GM19023 (cell line): ENCODE results near the gene SGO1.

Source experiments
- ATAC-seq: cut with Tn5 transposase; IDR thresholded peaks from one replicate; pipeline ENCODE4 v1.9.1; 2021; ENCODE audit warnings: mild to moderate bottlenecking, moderate library complexity; ENCODE audit not compliant: unreplicated experiment

SGO1 gene

DNA sequence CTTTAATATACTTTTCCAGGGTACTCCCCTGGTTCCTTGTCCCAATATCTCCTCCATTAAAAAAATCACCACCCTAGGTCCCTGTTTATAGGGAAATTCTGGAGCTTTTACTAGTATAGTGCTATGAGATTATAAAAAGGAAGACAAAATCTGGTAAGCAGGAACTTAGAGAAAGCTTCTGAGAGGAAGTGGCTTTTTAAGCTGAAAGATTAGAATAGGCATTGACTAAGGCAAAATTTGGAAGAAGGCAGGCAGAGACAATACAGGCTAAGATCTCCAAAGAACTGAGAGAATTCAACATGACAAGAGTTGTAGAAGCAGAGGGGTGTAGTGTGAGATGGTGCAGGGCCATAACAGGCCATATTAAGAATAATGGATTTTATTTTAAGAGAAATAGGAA, 25.8 kb downstream of the SGO1 start:
- no peak for ATAC-seq

DNA sequence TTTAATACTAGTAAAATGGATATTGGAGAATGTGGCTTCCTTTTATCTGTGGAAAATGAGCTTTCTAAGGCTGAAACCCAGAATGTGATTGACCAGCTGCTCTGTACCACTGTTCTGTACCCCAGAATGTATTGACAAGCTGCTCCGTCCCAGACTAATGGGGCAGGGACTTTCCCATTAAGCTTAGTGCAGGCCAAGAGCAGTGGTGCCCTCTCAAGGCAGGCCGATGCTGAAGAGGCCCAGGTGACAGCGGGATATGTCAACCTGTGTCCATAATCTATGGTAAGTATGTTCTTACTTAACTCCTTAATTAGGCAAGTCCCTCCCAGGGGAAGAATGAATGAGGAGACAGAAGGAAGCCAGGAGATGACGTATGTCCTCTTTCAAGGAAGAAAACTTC, 31.1 kb downstream of the SGO1 start:
- ATAC-seq = no peak

DNA sequence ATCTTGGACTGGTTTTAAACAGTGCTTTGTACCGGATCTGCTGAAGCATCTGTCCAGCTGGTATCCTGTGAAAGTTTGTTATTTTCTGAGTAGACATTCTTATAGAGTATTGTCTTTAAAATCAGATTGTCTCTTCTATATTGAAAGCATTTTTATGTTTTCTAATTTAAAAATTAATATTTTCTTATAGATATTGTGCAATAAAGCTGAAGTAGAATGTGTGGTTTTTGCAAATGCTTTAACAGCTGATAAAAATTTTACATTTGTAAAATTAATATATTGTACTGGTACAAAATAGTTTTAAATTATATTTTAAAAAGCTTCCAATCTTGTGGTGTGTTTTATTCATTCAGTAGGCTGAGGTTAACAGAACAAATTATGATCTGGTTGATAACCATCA, 31.9 kb downstream of the SGO1 start:
- ATAC-seq = no peak

DNA sequence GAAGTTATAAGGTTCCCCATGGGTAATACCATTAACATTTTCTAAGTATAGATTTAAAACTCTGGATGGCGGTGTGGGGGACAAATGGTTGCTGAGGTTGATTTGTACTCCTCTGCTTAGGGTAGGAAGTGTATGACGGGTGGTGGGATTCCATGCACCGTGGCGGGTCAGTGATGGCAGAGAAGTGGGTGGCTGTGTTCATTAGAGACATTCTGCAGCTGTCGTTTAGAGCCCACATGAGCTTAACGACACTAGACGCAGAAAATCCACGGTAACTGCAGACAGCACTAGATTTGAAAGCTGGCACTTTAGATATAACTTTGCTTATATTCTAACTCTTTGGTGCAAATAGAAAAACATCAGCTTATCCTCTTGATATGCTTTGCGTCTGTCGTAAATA, 37.5 kb downstream of the SGO1 start:
- no peak for ATAC-seq

DNA sequence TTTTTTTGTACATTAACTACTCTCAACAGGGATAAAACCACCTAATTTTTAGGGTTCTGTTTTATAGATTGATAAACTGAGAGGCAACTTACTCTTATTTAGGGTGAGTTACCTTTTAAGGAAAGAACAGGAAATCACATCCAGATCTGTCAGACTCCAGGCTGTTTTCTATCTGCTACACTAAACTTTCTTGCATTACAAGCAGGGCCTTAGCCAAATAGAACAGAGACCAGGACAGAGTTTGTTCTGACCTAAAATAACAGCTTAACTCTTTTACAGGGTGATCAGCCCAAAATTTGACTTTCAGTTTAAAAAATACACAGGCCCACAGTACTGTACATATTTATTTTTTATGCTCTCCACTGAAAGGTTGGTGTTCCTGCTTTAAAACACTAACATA, 38.6 kb downstream of the SGO1 start:
- no peak for ATAC-seq

DNA sequence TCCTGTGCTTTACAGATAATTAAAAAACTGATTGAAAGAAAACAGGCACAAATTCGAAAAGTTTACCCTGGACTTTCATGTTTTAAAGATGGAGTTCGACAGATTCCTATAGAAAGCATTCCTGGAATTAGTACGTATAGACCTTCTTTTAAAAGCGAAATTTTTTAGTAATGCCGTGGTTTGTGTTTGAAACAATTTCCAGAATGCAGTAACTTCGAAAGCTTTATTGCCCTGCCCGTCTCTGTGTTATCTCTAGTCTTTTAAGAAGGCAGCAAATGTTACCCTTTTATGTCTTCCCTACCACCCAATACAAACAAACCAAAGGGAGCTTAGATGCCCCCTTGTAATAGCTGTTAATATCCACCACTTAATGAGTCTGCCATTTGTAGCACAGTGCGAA, 39.7 kb downstream of the SGO1 start:
- ATAC-seq = no peak

DNA sequence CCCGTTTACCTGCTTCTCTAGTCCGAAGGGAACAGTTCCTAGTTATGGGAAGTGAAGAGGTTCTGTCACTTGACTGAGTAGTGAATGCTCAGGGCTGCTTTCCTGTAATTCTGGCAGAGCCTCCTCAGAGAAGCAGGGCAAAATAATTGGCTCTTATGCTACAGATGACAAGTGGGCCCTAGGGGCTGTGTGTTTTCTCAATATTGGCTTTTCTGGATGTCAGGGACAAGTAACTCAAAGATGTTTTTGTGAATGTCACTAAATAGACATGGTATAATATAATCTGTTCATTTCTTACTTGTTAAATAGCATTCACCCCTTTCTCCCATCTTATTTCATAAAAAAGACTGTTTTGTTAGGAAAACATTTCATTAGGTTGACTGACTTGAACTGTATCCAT, 40.1 kb downstream of the SGO1 start:
- ATAC-seq = no peak

DNA sequence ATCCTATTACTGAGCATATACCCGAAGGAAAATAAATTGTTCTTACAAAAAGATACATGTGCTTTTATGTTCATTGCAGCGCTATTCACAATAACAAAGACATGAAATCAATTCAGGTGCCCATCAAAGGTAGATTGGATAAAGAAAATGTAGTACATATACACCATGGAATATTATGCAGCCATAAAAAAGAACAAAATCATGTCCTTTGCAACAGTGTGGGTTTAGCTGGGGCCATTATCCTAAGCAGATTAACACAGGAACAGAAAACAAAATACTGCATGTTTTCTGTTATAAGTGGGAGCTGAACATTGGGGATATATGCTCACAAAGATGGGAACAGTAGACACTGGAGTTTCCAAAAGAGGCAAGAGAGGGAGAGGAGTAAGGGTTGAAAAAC, 42.5 kb downstream of the SGO1 start:
- no peak for ATAC-seq

DNA sequence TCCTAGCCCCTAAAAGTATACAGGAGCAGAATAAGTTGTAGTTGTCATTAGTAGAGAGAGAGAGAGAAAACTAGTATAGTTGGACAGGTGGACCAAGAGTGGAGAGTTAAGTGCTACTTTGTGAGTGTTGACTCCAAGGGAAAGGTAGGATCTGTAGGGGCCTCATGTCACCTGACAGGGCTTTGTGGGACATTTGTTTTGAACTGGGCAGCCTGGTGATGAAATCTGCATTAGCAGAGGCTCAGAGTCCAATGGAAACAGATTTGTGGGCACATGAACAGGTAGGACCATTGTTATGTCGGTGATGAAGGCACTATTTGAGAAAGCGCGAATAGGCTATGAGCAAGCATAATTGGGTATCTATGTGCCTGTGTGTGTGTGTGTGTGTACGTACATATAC, 43.5 kb downstream of the SGO1 start:
- ATAC-seq = no peak

DNA sequence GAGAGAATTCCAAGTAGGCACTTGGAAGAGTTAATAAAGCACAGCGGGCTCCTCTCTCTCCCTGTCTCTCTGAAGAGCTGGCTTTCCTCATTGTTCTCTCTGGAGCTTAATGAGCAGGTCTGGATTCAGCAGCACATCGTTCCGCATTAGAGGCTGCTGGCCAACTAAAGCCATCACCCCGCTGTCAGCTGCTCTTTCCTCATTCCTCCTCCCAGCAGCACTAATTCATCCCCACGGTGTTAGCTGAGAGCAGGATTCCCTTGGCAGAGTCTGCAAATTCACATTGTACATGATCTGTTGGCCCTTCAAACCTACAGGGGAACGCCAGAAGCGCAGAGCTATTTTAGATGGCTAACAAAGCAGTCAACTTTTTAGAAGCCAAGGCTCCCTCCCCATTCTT, 44.2 kb downstream of the SGO1 start:
- ATAC-seq = no peak

DNA sequence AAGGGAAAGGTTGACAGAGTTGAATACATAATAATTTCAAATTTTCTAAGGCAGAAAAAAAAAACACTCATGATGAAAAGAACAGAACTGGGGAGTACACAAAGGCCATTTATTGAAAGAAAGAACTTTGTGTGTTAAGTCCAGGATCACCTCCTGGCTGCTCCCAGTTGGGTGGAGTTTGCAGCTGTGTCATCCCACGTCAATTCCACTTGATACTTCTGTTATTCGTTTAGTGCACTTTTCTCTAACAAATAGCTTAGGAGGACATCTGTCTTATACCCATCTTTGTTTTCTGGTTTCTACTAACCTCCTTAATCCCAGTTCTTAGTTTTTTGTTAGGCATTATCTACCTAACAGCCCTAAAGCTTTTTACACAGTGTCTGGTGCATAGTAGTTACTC, 44.7 kb downstream of the SGO1 start:
- no peak for ATAC-seq

DNA sequence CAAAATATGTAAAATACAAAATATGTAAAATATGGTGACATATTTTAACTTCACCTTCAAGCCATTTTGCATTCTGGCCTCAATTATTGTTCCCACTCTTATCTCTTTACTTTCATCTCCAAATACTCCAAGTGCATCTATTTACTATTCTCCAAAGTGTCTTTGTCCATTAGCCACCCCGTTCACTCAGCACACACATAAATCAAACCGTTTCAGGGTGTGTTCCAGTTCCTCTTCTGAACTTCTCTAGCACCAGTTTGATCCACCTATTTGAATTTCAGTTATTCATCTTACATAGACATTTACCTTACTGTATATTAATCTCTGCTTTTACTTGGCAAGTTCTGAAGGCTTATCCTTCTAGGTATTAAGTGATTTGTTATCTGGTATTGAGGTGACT, 45.1 kb downstream of the SGO1 start:
- ATAC-seq = no peak

DNA sequence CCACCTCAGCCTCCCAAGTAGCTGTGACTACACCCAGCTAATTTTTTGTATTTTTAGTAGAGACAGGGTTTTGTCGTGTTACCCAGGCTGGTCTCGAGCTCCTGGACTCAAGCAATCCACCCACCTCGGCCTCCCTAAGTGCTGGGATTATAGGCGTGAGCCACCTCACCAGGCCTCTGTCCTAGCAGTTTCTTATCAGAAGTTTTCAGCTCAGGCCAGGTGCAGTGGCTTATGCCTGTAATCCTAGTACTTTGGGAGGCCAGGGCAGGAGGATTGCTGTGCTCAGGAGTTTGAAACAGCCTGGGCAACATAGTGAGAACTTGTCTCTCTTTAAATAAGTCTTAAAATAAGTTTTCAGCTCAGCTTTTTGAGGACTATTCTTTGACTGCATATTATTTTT, 48.4 kb downstream of the SGO1 start:
- no peak for ATAC-seq

DNA sequence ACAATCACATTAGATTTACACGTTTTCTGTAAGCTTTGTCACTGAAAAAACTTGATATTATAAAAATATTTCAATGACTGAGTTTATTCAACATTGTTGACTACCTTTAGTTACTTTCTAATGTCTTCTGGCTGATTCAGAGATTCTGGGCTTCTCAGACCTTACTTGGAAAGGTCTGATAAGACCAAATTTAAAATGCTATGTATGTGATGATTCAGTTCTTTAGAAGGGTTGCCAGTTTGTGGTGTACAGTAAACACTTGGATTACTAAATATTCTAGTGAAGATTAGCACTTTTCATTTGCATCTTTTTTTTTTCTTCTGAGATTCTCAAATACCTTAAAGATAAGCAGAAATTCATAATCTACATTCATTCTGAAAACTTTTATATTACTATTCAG, 49.8 kb downstream of the SGO1 start:
- ATAC-seq = no peak

DNA sequence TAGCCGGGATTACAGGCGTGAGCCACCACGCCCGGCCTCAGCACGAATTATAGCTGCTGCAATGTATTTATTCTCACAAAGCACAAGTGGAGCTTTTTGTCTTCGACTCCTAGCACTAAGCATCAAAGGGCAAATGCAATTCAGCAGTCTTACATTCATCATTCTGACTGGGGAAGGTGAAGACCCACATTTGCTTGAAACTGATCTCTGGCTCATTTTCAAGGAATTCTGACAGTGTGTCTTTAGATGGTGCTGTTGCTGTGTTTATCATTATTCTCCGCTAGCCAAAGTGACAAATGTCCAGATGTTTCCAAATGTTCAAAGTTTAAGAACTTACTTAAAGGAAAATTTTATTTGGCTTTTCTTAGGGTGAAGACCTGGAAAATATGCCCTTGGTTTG, 55.9 kb downstream of the SGO1 start:
- no peak for ATAC-seq

DNA sequence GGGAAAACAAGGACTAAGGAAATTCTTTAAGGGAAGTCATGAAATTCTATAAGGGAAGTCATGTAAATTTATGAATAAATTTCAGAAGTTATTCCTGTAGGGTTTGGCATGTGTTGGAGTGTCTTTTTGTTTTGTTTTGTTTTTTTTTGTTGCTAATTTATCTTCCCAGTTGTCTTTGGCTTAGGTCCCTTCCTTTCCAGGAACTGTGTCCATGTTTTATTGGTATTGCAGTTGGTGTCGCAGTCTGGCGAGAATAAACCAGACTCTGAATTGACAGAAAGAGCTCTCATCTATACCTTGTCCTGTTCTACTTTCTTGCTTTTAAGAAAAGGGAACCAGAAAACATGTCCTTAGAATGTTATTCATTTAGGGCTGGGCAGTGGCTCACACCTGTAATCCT, 57.6 kb downstream of the SGO1 start:
- no peak for ATAC-seq

DNA sequence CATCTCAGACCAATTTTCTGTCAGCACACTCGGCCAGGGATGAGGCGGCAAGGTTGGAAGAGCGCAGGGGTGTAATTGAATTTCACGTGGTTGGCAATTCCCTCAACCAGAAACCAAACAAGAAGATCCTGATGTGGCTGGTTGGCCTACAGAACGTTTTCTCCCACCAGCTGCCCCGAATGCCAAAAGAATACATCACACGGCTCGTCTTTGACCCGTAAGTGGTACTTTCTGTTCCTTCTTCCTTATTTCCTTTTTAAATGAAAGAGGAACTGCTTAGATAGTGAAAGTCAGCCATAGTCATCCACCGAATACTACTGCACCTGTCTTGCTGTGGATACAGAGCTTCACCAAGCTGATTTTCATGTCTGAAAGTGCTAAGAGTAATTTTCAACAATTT, 60.1 kb downstream of the SGO1 start:
- peak; percentile 99 for ATAC-seq

DNA sequence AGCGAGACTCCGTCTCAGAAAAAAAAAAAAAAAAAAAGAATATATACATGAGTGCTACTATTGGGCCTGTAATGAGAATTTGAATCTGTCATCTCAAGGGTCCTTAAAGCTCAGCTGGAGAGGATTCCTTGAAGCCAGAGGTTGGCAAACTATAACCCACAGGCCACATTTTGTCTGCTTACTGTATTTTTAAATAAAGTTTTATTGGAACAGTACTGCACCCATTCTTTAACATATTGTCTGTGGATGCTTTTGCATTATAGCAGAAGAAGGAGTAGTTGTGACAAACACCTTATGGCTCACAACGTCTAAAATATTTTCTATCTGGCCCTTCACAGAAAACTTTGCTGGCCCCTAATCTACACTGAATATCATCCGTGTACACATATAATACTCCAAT, 60.7 kb downstream of the SGO1 start:
- no peak for ATAC-seq

DNA sequence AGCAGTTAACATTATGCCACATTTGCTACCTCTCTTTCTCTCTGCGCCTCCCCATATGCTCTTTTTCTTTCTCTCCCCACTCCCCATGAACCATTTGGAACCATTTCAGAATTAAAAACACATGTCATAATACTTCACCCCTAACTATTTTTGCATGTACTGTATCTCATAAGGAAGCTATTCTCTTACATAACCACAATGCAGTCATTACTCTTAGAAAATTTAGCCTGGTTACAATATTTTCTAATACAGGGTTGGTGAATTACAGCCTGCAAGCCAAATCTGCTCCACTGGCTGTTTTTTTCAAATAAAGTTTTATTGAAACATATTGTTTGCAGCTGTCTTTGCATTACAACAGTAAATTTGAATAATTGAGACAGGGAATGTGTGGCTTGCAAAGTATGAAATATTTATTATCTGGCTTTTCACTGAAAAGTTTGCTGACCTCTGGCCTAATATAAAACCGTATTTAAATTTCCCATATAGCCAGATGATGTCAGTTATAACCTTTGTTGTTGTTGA, 62.8 kb downstream of the SGO1 start:
- ATAC-seq = no peak

DNA sequence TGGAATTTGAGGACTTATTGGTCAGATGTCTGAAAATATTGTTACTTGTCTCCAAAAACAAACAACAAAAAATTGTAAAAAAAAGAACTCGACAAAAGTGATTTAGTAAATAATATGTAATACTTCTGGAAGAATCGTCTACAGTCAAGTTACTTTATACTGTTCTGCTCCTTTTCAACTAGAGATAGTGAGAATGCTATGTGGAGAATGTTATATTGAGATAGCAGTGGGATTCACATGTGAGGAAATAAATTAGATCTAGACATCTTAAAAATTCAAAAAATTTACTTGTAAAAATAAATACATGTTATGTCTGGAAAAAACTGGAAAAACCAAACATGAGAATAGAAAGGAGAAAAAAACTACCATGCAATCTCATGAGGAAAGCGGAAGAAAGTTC, 64.9 kb downstream of the SGO1 start:
- no peak for ATAC-seq
